Muscle layer of colon (tissue), 2 donors: Measurements from ENCODE around the gene ACRBP.
A peak's percentile ranks its signal among the peaks of the same experiment; 100 is the strongest.

Experiments used
- H3K27ac ChIP-seq: one replicate; pipeline ENCODE4 v1.7.0; 2013; ENCODE audit warnings: low read depth, mild to moderate bottlenecking, low read length, moderate library complexity
- H3K27me3 ChIP-seq, 2 donors: one replicate each; pipeline ENCODE4 v1.7.0; 2013; ENCODE audit warnings: low read length in 2 of 2, mild to moderate bottlenecking in 2 of 2; ENCODE audit not compliant: insufficient read depth in 2 of 2, control insufficient read depth in 1 of 2
- H3K36me3 ChIP-seq: one replicate; pipeline ENCODE4 v1.7.0; 2013; ENCODE audit warnings: mild to moderate bottlenecking, low read length; ENCODE audit not compliant: insufficient read depth
- H3K4me1 ChIP-seq: one replicate; pipeline ENCODE4 v1.7.0; 2013; ENCODE audit warnings: mild to moderate bottlenecking, low read length; ENCODE audit not compliant: insufficient read depth
- H3K4me3 ChIP-seq, 2 donors: one replicate each; pipeline ENCODE4 v1.7.0; 2013; ENCODE audit warnings: low read length in 2 of 2, low read depth in 1 of 2, mild to moderate bottlenecking in 1 of 2, moderate library complexity in 1 of 2
- H3K9ac ChIP-seq: one replicate; pipeline ENCODE4 v1.7.0; 2013; ENCODE audit warnings: low read length
- H3K9me3 ChIP-seq: one replicate; pipeline ENCODE4 v1.7.0; 2013; ENCODE audit warnings: mild to moderate bottlenecking, low read length
- donor health status: abdominal sarcoma.
- donor health status: Adenocarcinoma of cecum.

ACRBP gene

DNA sequence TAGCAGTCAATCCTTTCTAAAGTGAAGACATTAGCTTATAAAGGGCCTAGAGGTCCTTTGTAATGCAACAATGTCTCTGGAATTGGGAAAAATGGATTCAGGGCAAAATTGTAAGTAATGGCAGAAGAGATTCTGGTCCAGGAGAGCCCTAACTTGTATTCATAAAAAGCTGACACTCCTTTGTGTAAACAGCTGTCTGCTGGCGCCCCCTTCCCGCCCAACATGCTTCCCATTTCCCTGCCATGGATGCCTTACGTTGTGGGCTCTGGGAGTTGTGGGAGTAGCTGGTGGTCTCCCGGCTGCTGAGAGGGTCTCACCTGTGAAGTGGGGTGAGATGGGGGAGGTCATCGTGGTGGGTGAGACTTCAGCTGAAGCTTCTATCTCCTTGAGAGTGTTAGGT is 2.3 kb downstream of the ACRBP start:
- no peak overlapping the region for H3K4me3 ChIP-seq

DNA sequence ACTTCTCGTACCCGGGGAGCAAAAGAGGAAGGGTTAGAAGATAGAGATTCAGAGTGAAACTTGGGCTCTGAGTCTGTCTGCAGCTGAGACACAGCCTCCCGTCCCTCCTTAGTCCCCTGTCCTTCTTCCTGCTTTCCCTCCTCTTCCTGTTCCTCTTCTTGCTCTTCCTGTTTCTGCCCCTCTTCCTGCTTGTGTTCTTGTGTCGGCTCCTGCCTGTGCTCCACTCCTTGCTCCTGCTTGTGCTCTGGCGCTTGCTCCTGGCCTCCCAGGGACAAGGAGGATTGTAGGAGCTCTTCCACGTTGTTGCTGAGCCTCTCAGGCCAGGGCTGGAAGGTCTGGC is 3.0 kb downstream of the ACRBP start:
- peaks cover 7% of the 10 kb centered on the region for H3K4me1 ChIP-seq
- no peaks in the 10 kb centered on the region for H3K9me3 ChIP-seq
- no peaks in the 10 kb centered on the region for H3K27me3 ChIP-seq
- no peak overlapping the region for H3K9ac ChIP-seq
- peaks cover 6% of the 10 kb centered on the region for H3K36me3 ChIP-seq
- H3K4me3 ChIP-seq = no peak overlapping the region
- H3K27ac ChIP-seq = peak overlapping the region; percentile 24

More for the DNA sequence above, 2.3 kb downstream of the ACRBP start:
- H3K36me3 ChIP-seq = peaks cover 8% of the 10 kb centered on the region
- no peaks in the 10 kb centered on the region for H3K9me3 ChIP-seq
- no peak overlapping the region for H3K9ac ChIP-seq
- H3K4me1 ChIP-seq = peaks cover 7% of the 10 kb centered on the region
- peak overlapping the region; percentile 24 for H3K27ac ChIP-seq
- H3K27me3 ChIP-seq = no peaks in the 10 kb centered on the region

DNA sequence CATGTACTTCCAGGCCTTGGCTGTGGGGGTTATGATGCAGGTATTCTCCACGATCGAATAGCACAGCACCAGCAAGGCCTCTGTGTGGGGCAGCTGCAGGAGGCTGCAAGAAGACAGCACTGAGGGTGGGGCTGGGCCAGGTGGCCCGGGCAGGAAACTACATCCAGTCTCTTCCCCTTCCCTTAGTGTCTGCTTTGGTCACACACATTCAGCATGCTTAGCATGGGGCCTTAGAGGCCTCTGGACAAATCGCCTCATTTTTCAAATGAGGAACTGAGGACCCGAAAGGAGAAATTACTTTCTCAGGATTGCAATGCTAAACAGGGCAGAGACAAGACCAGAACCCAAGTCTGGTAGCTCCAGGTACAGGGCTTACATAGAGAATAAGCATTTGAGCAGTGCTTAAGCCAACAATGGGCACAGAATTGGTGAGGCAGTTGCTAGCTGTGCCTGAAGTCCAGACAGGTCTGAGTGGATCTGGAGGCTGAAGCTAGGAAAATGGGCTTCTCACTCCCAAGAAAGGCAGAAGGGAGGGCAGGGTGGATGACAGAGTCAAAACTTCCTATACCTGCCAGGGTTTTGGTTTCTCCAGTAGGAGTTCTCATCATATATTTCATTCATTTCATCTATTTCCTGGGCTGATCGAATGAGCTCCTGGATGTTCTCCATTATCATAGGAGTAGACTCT is 3.5 kb downstream of the ACRBP start:
- Histone ChIP-seq H3K36me3 (peaks cover 6% of the 10 kb centered on the region), H3K4me3 (no peak overlapping the region), H3K27ac (no peak overlapping the region), H3K4me1 (peaks cover 7% of the 10 kb centered on the region), H3K9me3 (no peaks in the 10 kb centered on the region), H3K9ac (no peak overlapping the region), H3K27me3 (no peaks in the 10 kb centered on the region)

DNA sequence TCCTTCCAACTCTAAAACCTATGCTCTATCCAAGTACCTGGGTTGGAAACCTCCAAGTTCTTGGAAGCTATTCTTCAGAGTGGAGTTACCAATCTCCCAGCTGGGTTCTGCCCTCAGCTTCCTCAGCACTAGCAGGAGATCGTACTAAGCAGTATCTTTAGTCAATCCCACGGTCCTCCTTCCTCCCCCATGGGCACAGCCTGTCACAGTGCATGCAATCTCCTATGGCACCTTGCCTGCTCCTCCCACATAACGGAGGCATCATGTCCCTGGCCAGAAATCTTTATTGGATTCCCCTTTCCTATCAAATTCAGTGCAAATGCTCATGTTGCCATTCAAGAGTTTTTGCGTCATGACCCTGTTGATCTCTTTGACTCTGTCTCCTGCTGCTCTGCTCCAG is 6.1 kb downstream of the ACRBP start:
- no peaks in the 10 kb centered on the region for H3K9me3 ChIP-seq
- H3K27ac ChIP-seq = no peak overlapping the region
- no peaks in the 10 kb centered on the region for H3K36me3 ChIP-seq
- no peaks in the 10 kb centered on the region for H3K27me3 ChIP-seq
- no peak overlapping the region for H3K9ac ChIP-seq
- H3K4me1 ChIP-seq = peaks cover 7% of the 10 kb centered on the region
- H3K4me3 ChIP-seq = no peak overlapping the region

- H3K9ac ChIP-seq = no peak overlapping the region
- H3K27me3 ChIP-seq = no peaks in the 10 kb centered on the region
- H3K4me1 ChIP-seq = peaks cover 7% of the 10 kb centered on the region
- H3K27ac ChIP-seq = no peak overlapping the region
- H3K4me3 ChIP-seq = no peak overlapping the region
- H3K36me3 ChIP-seq = no peaks in the 10 kb centered on the region
- no peaks in the 10 kb centered on the region for H3K9me3 ChIP-seq
Measured at GRCh38 chr12:6640497-6640896, 6.7 kb downstream of the ACRBP start.

DNA sequence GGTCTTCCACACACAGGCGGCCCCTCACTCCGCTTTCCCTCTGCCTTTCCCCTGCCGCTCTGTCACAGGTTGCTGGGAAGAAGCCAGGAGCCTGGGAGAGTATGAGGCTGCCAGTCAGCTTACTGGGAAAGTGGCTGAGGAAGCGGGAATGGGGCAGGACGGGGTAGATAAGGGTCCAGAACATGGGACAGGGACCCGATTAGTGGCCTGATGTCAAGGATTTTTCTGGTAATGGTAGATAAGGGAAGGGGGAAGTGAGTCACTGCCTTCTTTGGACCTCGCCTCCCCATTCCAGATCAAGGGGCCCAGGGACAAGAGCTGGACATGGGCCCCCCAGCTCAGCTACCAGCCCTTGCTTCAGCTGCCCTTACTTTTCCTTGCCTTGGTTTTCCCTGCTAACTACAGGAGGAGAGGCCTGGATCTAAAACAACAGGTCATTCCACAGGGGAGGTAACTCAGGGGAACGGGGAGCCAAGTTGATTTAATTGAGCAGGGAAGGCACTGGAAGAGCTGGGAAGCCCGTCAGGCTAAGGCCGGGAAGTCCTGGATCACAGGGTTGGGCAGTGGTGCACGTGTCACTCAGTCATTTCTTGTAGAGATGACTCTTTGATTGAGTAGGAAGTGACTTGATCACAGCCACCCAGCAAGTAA is 8.0 kb downstream of the ACRBP start:
- Histone ChIP-seq H3K27me3 (no peaks in the 10 kb centered on the region), H3K36me3 (no peaks in the 10 kb centered on the region), H3K9me3 (no peaks in the 10 kb centered on the region), H3K4me1 (no peaks in the 10 kb centered on the region), H3K4me3 (no peak overlapping the region), H3K27ac (no peak overlapping the region), H3K9ac (no peak overlapping the region)

DNA sequence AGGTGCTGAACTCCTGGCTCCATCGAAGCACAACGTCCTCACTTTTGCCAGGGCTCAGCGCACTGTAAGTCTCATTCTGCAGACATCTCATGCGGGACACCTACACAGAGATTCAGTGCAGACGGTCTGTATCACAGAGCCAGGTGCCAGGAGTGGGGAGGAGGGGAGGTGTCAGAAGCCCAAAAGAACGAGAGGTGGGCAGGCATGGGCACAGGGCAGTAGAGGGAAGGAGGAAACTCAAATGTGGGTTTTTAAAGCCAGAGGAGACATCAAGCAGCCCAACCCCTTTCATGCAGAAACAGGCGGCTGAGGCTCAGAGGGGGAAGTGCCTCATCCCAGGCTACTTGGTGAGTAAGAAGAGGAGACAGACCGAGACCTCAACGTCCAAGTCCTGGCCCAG is 8.9 kb downstream of the ACRBP start:
- Histone ChIP-seq H3K4me1 (no peaks in the 10 kb centered on the region), H3K27me3 (no peaks in the 10 kb centered on the region), H3K36me3 (no peaks in the 10 kb centered on the region), H3K27ac (no peak overlapping the region), H3K4me3 (no peak overlapping the region), H3K9ac (no peak overlapping the region), H3K9me3 (no peaks in the 10 kb centered on the region)

- H3K4me3 ChIP-seq = no peak within 1 kb of the TSS
- no peak within 1 kb of the TSS for H3K9ac ChIP-seq
- no peaks in the 10 kb centered on the region for H3K9me3 ChIP-seq
- no peaks in the 10 kb centered on the region for H3K27me3 ChIP-seq
- H3K36me3 ChIP-seq = no peaks in the 10 kb centered on the region
- no peak within 1 kb of the TSS for H3K27ac ChIP-seq
- H3K4me1 ChIP-seq = no peaks in the 10 kb centered on the region
Measured at GRCh38 chr12:6635856-6636531, 11.2 kb downstream of the ACRBP start, which contains the start of gene LPAR5. TSS of gene LPAR5 (minus strand) at chr12:6635959. CDS start at chr12:6621248, 14,711 bp downstream.

- no peaks in the 10 kb centered on the region for H3K4me1 ChIP-seq
Measured at GRCh38 chr12:6635375-6635855, 11.8 kb downstream of the ACRBP start.

DNA sequence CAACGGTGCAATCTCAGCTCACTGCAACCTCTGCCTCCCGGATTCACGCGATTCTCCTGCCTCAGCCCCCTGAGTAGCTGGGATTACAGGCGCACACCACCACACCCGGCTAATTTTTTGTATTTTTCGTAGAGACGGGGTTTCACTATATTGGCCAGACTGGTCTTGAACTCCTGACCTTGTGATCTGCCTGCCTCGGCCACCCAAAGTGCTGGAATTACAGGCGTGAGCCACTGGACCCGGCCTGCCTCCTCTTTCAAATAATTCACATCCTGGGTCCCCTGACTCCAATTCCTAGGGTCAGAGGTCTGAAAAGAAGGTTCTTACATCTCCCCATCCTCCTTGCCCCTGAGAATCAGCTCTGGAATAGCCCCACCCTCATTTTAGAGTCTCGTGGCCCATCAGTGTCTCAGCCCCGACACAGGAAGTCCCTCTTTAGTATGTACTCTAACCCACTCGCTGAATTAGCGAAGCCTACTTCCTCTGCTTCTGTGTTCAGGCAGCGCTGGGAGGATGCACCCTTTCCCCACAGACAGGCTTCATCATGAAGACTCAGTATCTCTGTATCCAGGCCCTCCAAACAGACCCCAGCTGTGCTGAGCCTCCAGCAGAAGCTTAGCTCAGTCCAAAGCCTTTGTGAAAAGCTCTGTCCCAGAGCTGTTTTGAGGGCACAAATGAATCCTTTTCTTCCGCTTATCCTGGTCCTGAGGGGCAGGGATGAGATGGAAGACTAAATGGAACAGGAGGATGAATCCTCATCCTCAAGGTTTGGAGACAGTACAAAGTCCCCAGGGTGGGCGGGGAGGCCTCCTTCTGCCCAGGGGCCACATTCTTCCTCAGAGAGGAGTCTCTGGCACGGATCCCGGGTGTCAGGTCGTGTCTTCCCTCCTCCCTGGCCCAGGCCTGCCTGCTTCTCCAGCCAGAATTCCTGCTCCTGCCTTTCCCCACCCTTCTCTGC is 14.9 kb downstream of the ACRBP start:
- H3K27ac ChIP-seq = no peak overlapping the region

More at GRCh38 chr12:6635375-6635855, 11.8 kb downstream of the ACRBP start:
- no peak overlapping the region for H3K4me3 ChIP-seq
- no peaks in the 10 kb centered on the region for H3K27me3 ChIP-seq
- H3K36me3 ChIP-seq = no peaks in the 10 kb centered on the region
- H3K9me3 ChIP-seq = no peaks in the 10 kb centered on the region
- H3K27ac ChIP-seq = no peak overlapping the region
- H3K9ac ChIP-seq = no peak overlapping the region

GRCh38 chr12:6631549-6631961 is 15.7 kb downstream of the ACRBP start:
- no peaks in the 10 kb centered on the region for H3K27me3 ChIP-seq
- no peak overlapping the region for H3K9ac ChIP-seq
- no peak overlapping the region for H3K27ac ChIP-seq
- no peak overlapping the region for H3K4me3 ChIP-seq
- H3K9me3 ChIP-seq = no peaks in the 10 kb centered on the region
- H3K36me3 ChIP-seq = no peaks in the 10 kb centered on the region
- H3K4me1 ChIP-seq = no peaks in the 10 kb centered on the region

More for the DNA sequence above, 14.9 kb downstream of the ACRBP start:
- Histone ChIP-seq H3K4me3 (no peak overlapping the region), H3K36me3 (no peaks in the 10 kb centered on the region), H3K27me3 (no peaks in the 10 kb centered on the region), H3K9me3 (no peaks in the 10 kb centered on the region), H3K9ac (no peak overlapping the region), H3K4me1 (no peaks in the 10 kb centered on the region)
